D721Med (cell line): Measurements from ENCODE around the gene SPATA24.
"Not testable (repeated sequence)": the region's sequence is repeated elsewhere in the genome, so short reads cannot be mapped to it uniquely, and the experiment has no call there.

Experiments used
- DNase-seq: peaks from one replicate; pipeline ENCODE4 v3.0.0; 2011; ENCODE audit warnings: low spot score; ENCODE audit not compliant: insufficient read length
- FAIRE-seq: peaks from 2 replicates; lab custom pipeline; 2011; peaks lifted over from hg19 to GRCh38; lab: Jason Lieb, UNC
- CTCF ChIP-seq: IDR thresholded peaks from 2 replicates; pipeline ENCODE4 v1.5.1; 2012; ENCODE audit warnings: mild to moderate bottlenecking, control low read depth; ENCODE audit not compliant: insufficient read depth; ENCODE audit errors: missing control alignments

Gene SPATA24

GRCh38 chr5:139403787-139404483 lies at the start of gene SPATA24:
TSS of gene SPATA24 (minus strand) at chr5:139404089. CDS start at chr5:139404060, 29 bp downstream.
- FAIRE-seq (no peak), DNase-seq (peak; percentile 90)
- TF ChIP-seq CTCF, result no peak

- TF ChIP-seq CTCF, result no peak
- FAIRE-seq, result no peak
- DNase-seq, result no peak
These were observed 48.2 kb upstream of the SPATA24 start for GRCh38 chr5:139451878-139452660.

GRCh38 chr5:139451176-139451575 lies 47.3 kb upstream of the SPATA24 start:
- no peak for TF ChIP-seq CTCF
- FAIRE-seq (no peak), DNase-seq (no peak)

- TF ChIP-seq CTCF, result no peak
- no peak for DNase-seq
These were observed 43.3 kb upstream of the SPATA24 start for GRCh38 chr5:139446956-139447779.

GRCh38 chr5:139445325-139446170 lies 41.7 kb upstream of the SPATA24 start:
- FAIRE-seq, result no peak
- no peak for DNase-seq
- TF ChIP-seq CTCF, result no peak

More at GRCh38 chr5:139446956-139447779, 43.3 kb upstream of the SPATA24 start:
- no peak for FAIRE-seq

- FAIRE-seq (no peak), DNase-seq (no peak)
- no peak for TF ChIP-seq CTCF
These were observed 40.1 kb upstream of the SPATA24 start for GRCh38 chr5:139443831-139444453.

- not testable (repeated sequence) for FAIRE-seq, DNase-seq
These were observed 36.5 kb upstream of the SPATA24 start for GRCh38 chr5:139440416-139440815.
